ENCODE data around the gene DLG2.

- no peak for TF ChIP-seq POLR2A (IDR thresholded peaks at IDR 0.05)
- TF ChIP-seq, protein P1, sequence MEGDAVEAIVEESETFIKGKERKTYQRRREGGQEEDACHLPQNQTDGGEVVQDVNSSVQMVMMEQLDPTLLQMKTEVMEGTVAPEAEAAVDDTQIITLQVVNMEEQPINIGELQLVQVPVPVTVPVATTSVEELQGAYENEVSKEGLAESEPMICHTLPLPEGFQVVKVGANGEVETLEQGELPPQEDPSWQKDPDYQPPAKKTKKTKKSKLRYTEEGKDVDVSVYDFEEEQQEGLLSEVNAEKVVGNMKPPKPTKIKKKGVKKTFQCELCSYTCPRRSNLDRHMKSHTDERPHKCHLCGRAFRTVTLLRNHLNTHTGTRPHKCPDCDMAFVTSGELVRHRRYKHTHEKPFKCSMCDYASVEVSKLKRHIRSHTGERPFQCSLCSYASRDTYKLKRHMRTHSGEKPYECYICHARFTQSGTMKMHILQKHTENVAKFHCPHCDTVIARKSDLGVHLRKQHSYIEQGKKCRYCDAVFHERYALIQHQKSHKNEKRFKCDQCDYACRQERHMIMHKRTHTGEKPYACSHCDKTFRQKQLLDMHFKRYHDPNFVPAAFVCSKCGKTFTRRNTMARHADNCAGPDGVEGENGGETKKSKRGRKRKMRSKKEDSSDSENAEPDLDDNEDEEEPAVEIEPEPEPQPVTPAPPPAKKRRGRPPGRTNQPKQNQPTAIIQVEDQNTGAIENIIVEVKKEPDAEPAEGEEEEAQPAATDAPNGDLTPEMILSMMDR (IDR thresholded peaks at IDR 0.05 in 4 of 5, conservative IDR thresholded peaks at IDR 0.05 in 1 of 5): no peak
Observed at GRCh38 chr11:83734120-83734519, 1893.0 kb downstream of the DLG2 start.
